IPS-18c (cell line): ENCODE data around the gene SAMD8.
"Not testable (repeated sequence)": the region's sequence is repeated elsewhere in the genome, so short reads cannot be mapped to it uniquely, and the experiment has no call there.

Experiments used
- H3K4me3 ChIP-seq: 2 replicates; pipeline ENCODE4 v1.7.0; 2013; ENCODE audit warnings: low read depth, mild to moderate bottlenecking, low read length, moderate library complexity; ENCODE audit not compliant: insufficient read depth
- H3K9me3 ChIP-seq: one replicate; pipeline ENCODE4 v1.6.1; 2013; ENCODE audit warnings: mild to moderate bottlenecking, low read length, moderate library complexity; ENCODE audit not compliant: control insufficient read depth, insufficient read depth

SAMD8 gene

GRCh38 chr10:75101416-75102251, 9.8 kb upstream of the SAMD8 start:
- H3K4me3 ChIP-seq: no peak overlapping the region
- no peaks in the 10 kb centered on the region for H3K9me3 ChIP-seq

GRCh38 chr10:75102830-75103673, 8.4 kb upstream of the SAMD8 start:
- Histone ChIP-seq H3K9me3 (no peaks in the 10 kb centered on the region), H3K4me3 (no peak overlapping the region)

- no peak overlapping the region for H3K4me3 ChIP-seq
- no peaks in the 10 kb centered on the region for H3K9me3 ChIP-seq
These were observed 7.4 kb upstream of the SAMD8 start for GRCh38 chr10:75103881-75104686.

- H3K4me3 ChIP-seq: no peak overlapping the region
- H3K9me3 ChIP-seq: no peaks in the 10 kb centered on the region
These were observed 6.6 kb upstream of the SAMD8 start for GRCh38 chr10:75104842-75105241.

- H3K4me3 ChIP-seq: no peak overlapping the region; the same call in 1 of the 2 replicates
- no peaks in the 10 kb centered on the region for H3K9me3 ChIP-seq
These were observed 5.8 kb upstream of the SAMD8 start for GRCh38 chr10:75105576-75106197.

- H3K4me3 ChIP-seq: no peak overlapping the region
- H3K9me3 ChIP-seq: no peaks in the 10 kb centered on the region
These were observed 5.2 kb upstream of the SAMD8 start for GRCh38 chr10:75106242-75106641.

GRCh38 chr10:75106891-75107290, 4.6 kb upstream of the SAMD8 start:
- H3K4me3 ChIP-seq, H3K9me3 ChIP-seq: not testable (repeated sequence)

- H3K9me3 ChIP-seq: no peaks in the 10 kb centered on the region
- no peak overlapping the region for H3K4me3 ChIP-seq
These were observed 3.4 kb upstream of the SAMD8 start for GRCh38 chr10:75107756-75108683.

GRCh38 chr10:75108684-75109458, 2.6 kb upstream of the SAMD8 start:
- Histone ChIP-seq H3K4me3 (no peak overlapping the region; the same call in 1 of the 2 replicates), H3K9me3 (no peaks in the 10 kb centered on the region)

- Histone ChIP-seq H3K4me3 (no peak overlapping the region), H3K9me3 (no peaks in the 10 kb centered on the region)
These were observed 2.0 kb upstream of the SAMD8 start for GRCh38 chr10:75109459-75109778.

GRCh38 chr10:75110006-75110632, 1.3 kb upstream of the SAMD8 start:
- no peak overlapping the region for H3K4me3 ChIP-seq
- no peaks in the 10 kb centered on the region for H3K9me3 ChIP-seq

- H3K4me3 ChIP-seq: peak overlapping the region; percentile 89
These were observed 637 bp downstream of the SAMD8 start for GRCh38 chr10:75111907-75112679.

GRCh38 chr10:75115137-75115536, 3.7 kb downstream of the SAMD8 start:
- Histone ChIP-seq H3K9me3 (no peaks in the 10 kb centered on the region), H3K4me3 (no peak overlapping the region)

More at GRCh38 chr10:75111907-75112679, 637 bp downstream of the SAMD8 start:
- H3K9me3 ChIP-seq: no peaks in the 10 kb centered on the region

- not testable (repeated sequence) for H3K4me3 ChIP-seq, H3K9me3 ChIP-seq
These were observed 5.7 kb downstream of the SAMD8 start for GRCh38 chr10:75116941-75117775.
